SK-N-SH treated with all-trans-retinoic acid at 6 μM for 48 hours (cell line): ENCODE results near the gene MRPL33.

Source experiments
- ATAC-seq: fragments of 200-7000 bp; cut with Tn5 transposase; 3 replicates; pipeline ENCODE4 v1.9.1; 2020; ENCODE audit warnings: mild to moderate bottlenecking, moderate library complexity
- ARNTL ChIP-seq: fragments of 450-650 bp; formaldehyde crosslinking; IDR thresholded peaks from 2 replicates; pipeline ENCODE4 v1.5.0; 2020; ENCODE audit warnings: low read depth, mild to moderate bottlenecking, moderate library complexity, borderline replicate concordance
- BACH2 ChIP-seq: fragments of 250-450 bp; sonication (Bioruptor Pico); IDR thresholded peaks from 2 replicates; pipeline ENCODE4 v1.9.0; 2021; ENCODE audit warnings: mild to moderate bottlenecking, borderline replicate concordance
- CREB5 ChIP-seq: fragments of 250-450 bp; sonication (Bioruptor Pico); IDR thresholded peaks from 2 replicates; pipeline ENCODE4 v1.5.1; 2020; ENCODE audit warnings: low read depth, mild to moderate bottlenecking, moderate library complexity
- CSDC2 ChIP-seq: fragments of 250-450 bp; sonication (Bioruptor Pico); IDR thresholded peaks from 2 replicates; pipeline ENCODE4 v1.5.0; 2020; ENCODE audit warnings: mild to moderate bottlenecking, moderate library complexity
- ESRRG ChIP-seq: fragments of 250-450 bp; sonication (Bioruptor Pico); IDR thresholded peaks from 2 replicates; pipeline ENCODE4 v1.6.1; 2021; ENCODE audit warnings: mild to moderate bottlenecking
- GLIS3 ChIP-seq: fragments of 250-450 bp; sonication (Bioruptor Pico); IDR thresholded peaks from 2 replicates; pipeline ENCODE4 v1.5.0; 2020; ENCODE audit warnings: mild to moderate bottlenecking, moderate library complexity
- ISL1 ChIP-seq: fragments of 250-450 bp; sonication (Bioruptor Pico); IDR thresholded peaks from 2 replicates; pipeline ENCODE4 v2.1.2; 2022; ENCODE audit warnings: mild to moderate bottlenecking, moderate library complexity
- OSR1 ChIP-seq: fragments of 250-450 bp; sonication (Bioruptor Pico); IDR thresholded peaks from 2 replicates; pipeline ENCODE4 v1.8.0; 2022; ENCODE audit warnings: moderate library complexity, mild to moderate bottlenecking, inconsistent platforms
- POU6F1 ChIP-seq: fragments of 250-450 bp; sonication (Bioruptor Pico); IDR thresholded peaks from 2 replicates; pipeline ENCODE4 v1.8.0; 2021; ENCODE audit warnings: low read depth, mild to moderate bottlenecking, moderate library complexity, borderline replicate concordance
- PPARA ChIP-seq: fragments of 250-450 bp; sonication (Bioruptor Pico); IDR thresholded peaks from 2 replicates; pipeline ENCODE4 v1.5.0; 2020; ENCODE audit warnings: mild to moderate bottlenecking, borderline replicate concordance
- RARB ChIP-seq: fragments of 250-450 bp; sonication (Bioruptor Pico); IDR thresholded peaks from 2 replicates; pipeline ENCODE4 v1.8.0; 2021; ENCODE audit warnings: mild to moderate bottlenecking, moderate library complexity
- SNAI2 ChIP-seq: fragments of 250-450 bp; sonication (Bioruptor Pico); IDR thresholded peaks from 2 replicates; pipeline ENCODE4 v1.5.0; 2020; ENCODE audit warnings: mild to moderate bottlenecking, moderate library complexity
- TCF4 ChIP-seq: fragments of 250-450 bp; sonication (Bioruptor Pico); IDR thresholded peaks from 2 replicates; pipeline ENCODE4 v1.8.0; 2021; ENCODE audit warnings: mild to moderate bottlenecking, moderate library complexity, borderline replicate concordance
- TOX ChIP-seq: fragments of 250-450 bp; sonication (Bioruptor Pico); IDR thresholded peaks from 2 replicates; pipeline ENCODE4 v1.8.0; 2021; ENCODE audit warnings: mild to moderate bottlenecking, moderate library complexity, borderline replicate concordance
- TSHZ2 ChIP-seq: fragments of 250-450 bp; sonication (Bioruptor Pico); IDR thresholded peaks from 2 replicates; pipeline ENCODE4 v1.5.0; 2020; ENCODE audit warnings: mild to moderate bottlenecking, moderate library complexity
- ZC3H10 ChIP-seq: fragments of 250-450 bp; sonication (Bioruptor Pico); IDR thresholded peaks from 2 replicates; pipeline ENCODE4 v1.5.1; 2021; ENCODE audit warnings: mild to moderate bottlenecking, moderate library complexity
- ZFP3 ChIP-seq: fragments of 250-450 bp; sonication (Bioruptor Pico); IDR thresholded peaks from 2 replicates; pipeline ENCODE4 v1.5.0; 2020; ENCODE audit warnings: mild to moderate bottlenecking, moderate library complexity
- ZFP30 ChIP-seq: fragments of 450-650 bp; formaldehyde crosslinking; IDR thresholded peaks from 2 replicates; pipeline ENCODE4 v1.5.0; 2022; ENCODE audit warnings: mild to moderate bottlenecking, moderate library complexity
- ZNF565 ChIP-seq: fragments of 450-650 bp; formaldehyde crosslinking; conservative IDR thresholded peaks from 2 replicates; pipeline ENCODE4 v1.5.0; 2020; ENCODE audit warnings: low read depth, mild to moderate bottlenecking, moderate library complexity
- ZNF70 ChIP-seq: fragments of 450-650 bp; formaldehyde crosslinking; IDR thresholded peaks from 2 replicates; pipeline ENCODE4 v1.5.0; 2020; ENCODE audit warnings: mild to moderate bottlenecking, moderate library complexity
- ZNF8 ChIP-seq: fragments of 450-650 bp; formaldehyde crosslinking; IDR thresholded peaks from 2 replicates; pipeline ENCODE4 v1.5.0; 2020; ENCODE audit warnings: mild to moderate bottlenecking, moderate library complexity
- TF ChIP-seq, protein P1 (sequence below): fragments of 250-450 bp; sonication (Bioruptor Pico); IDR thresholded peaks from 2 replicates; pipeline ENCODE4 v1.5.1; 2021; ENCODE audit warnings: mild to moderate bottlenecking, moderate library complexity
- TF ChIP-seq, protein P2 (sequence below): fragments of 250-450 bp; sonication (Bioruptor Pico); IDR thresholded peaks from 2 replicates; pipeline ENCODE4 v1.8.0; 2020; ENCODE audit warnings: mild to moderate bottlenecking, moderate library complexity, borderline replicate concordance

Gene MRPL33

GRCh38 chr2:27798948-27799645 is 27.6 kb downstream of the MRPL33 start:
- TF ChIP-seq RARB (CRISPR knock-in tag) (no peak), ZFP3 (CRISPR knock-in tag) (peak; percentile 89), OSR1 (CRISPR knock-in tag) (no peak), ZFP30 (peak; percentile 69), ZNF70 (CRISPR knock-in tag) (no peak), ESRRG (CRISPR knock-in tag) (peak; percentile 6; the same call in 1 of the 2 replicates), TOX (CRISPR knock-in tag) (peak; percentile 80; the same call in 1 of the 2 replicates), TCF4 (CRISPR knock-in tag) (no peak), POU6F1 (CRISPR knock-in tag) (peak; percentile 93), CREB5 (peak; percentile 100), ARNTL (no peak), BACH2 (CRISPR knock-in tag) (no peak), CSDC2 (CRISPR knock-in tag) (peak; percentile 94), ISL1 (CRISPR knock-in tag) (peak; percentile 92), SNAI2 (CRISPR knock-in tag) (peak; percentile 97), TSHZ2 (CRISPR knock-in tag) (peak; percentile 59; the same call in 1 of the 2 replicates), ZC3H10 (CRISPR knock-in tag) (peak; percentile 31; the same call in 1 of the 2 replicates), GLIS3 (CRISPR knock-in tag) (no peak), PPARA (CRISPR knock-in tag) (no peak), ZNF565 (CRISPR knock-in tag) (peak; percentile 77; the same call in 1 of the 2 replicates), ZNF8 (CRISPR knock-in tag) (0 out of 2 replicates have a peak, but pooled peaks have one; percentile 4)
- TF ChIP-seq, protein P1, sequence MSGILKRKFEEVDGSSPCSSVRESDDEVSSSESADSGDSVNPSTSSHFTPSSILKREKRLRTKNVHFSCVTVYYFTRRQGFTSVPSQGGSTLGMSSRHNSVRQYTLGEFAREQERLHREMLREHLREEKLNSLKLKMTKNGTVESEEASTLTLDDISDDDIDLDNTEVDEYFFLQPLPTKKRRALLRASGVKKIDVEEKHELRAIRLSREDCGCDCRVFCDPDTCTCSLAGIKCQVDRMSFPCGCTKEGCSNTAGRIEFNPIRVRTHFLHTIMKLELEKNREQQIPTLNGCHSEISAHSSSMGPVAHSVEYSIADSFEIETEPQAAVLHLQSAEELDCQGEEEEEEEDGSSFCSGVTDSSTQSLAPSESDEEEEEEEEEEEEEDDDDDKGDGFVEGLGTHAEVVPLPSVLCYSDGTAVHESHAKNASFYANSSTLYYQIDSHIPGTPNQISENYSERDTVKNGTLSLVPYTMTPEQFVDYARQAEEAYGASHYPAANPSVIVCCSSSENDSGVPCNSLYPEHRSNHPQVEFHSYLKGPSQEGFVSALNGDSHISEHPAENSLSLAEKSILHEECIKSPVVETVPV, result peak; percentile 13; the same call in 1 of the 2 replicates
- TF ChIP-seq, protein P2, sequence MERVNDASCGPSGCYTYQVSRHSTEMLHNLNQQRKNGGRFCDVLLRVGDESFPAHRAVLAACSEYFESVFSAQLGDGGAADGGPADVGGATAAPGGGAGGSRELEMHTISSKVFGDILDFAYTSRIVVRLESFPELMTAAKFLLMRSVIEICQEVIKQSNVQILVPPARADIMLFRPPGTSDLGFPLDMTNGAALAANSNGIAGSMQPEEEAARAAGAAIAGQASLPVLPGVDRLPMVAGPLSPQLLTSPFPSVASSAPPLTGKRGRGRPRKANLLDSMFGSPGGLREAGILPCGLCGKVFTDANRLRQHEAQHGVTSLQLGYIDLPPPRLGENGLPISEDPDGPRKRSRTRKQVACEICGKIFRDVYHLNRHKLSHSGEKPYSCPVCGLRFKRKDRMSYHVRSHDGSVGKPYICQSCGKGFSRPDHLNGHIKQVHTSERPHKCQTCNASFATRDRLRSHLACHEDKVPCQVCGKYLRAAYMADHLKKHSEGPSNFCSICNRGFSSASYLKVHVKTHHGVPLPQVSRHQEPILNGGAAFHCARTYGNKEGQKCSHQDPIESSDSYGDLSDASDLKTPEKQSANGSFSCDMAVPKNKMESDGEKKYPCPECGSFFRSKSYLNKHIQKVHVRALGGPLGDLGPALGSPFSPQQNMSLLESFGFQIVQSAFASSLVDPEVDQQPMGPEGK (CRISPR knock-in tag), result peak; percentile 95
- peak; percentile 98 for ATAC-seq

GRCh38 chr2:27799646-27800010 is 28.1 kb downstream of the MRPL33 start:
- ATAC-seq, result peak; percentile 71
- TF ChIP-seq RARB (CRISPR knock-in tag), result no peak
- TF ChIP-seq SNAI2 (CRISPR knock-in tag), result no peak
- TF ChIP-seq, protein P1, result no peak
- no peak for TF ChIP-seq ZFP30
- TF ChIP-seq TCF4 (CRISPR knock-in tag), result no peak
- TF ChIP-seq ARNTL, result no peak
- TF ChIP-seq CREB5, result no peak
- no peak for TF ChIP-seq ZNF70 (CRISPR knock-in tag)
